Hair follicular keratinocyte (primary cell): ENCODE measurements around the gene SEL1L. TPM values are rescaled to one million over a fixed set of nuclear protein-coding genes. Genes with fewer than 3 reads are reported as not detected.

Experiments used
- total RNA-seq: library from RNA; depleted of rRNA; stranded (reverse); fragments of >200 nt; gene quantifications from 2 replicates; pipeline ENCODE4 v1.2.3, GENCODE V29; 2015

SEL1L gene
- total RNA-seq = 35.0 and 39.7 TPM in 2 replicates

GRCh38 chr14:81533536-81534343 is at the start of gene SEL1L:
Gene SEL1L (minus strand): TSS chr14:81533853. CDS start chr14:81533744, 109 bp downstream.

Other genes starting within 250 kb of the SEL1L start
- 63.0 and 81.2 TPM in 2 replicates for gene STON2, start 133.5 kb downstream of the SEL1L start, total RNA-seq